Tibial nerve (tissue), 4 donors: ENCODE measurements around the gene RAB40C. TPM values are rescaled to one million over a fixed set of nuclear protein-coding genes. Genes with fewer than 3 reads are reported as not detected.
"Not testable (repeated sequence)": the region's sequence is repeated elsewhere in the genome, so short reads cannot be mapped to it uniquely, and the experiment has no call there.

Experiments
- DNase-seq, 2 donors: peaks; one replicate each; pipeline ENCODE4 v3.0.0-alpha.2; 2019; ENCODE audit warnings: low spot score in 2 of 2
- H3K27ac ChIP-seq, 4 donors: fragments of 200-600 bp; sonication (generic) in 3 of 4; one replicate each; pipeline ENCODE4 v1.5.1; 2017 to 2019; ENCODE audit warnings: mild to moderate bottlenecking in 1 of 4
- H3K27me3 ChIP-seq, 2 donors: fragments of 200-600 bp; sonication (generic) in 1 of 2; one replicate each; pipeline versions ENCODE4 v1.5.1 to v1.6.0; 2017 to 2019
- H3K36me3 ChIP-seq, 3 donors: fragments of 200-600 bp; sonication (generic); one replicate each; pipeline ENCODE4 v1.5.1; 2018 to 2019
- H3K4me1 ChIP-seq, 4 donors: fragments of 200-600 bp; sonication (generic) in 3 of 4; one replicate each; pipeline ENCODE4 v1.5.1; 2017 to 2019
- H3K4me3 ChIP-seq, 4 donors: fragments of 200-600 bp; sonication (generic) in 3 of 4; one replicate each; pipeline ENCODE4 v1.5.1; 2017 to 2019; ENCODE audit warnings: mild to moderate bottlenecking in 1 of 4, moderate library complexity in 1 of 4
- H3K9me3 ChIP-seq, 4 donors: fragments of 200-600 bp; sonication (generic) in 3 of 4; one replicate each; pipeline ENCODE4 v1.5.1; 2017 to 2019
- CTCF ChIP-seq, 5 experiments: fragments of 200-600 bp in 3 of 5; fragments of 450-650 bp in 2 of 5; sonication (generic) in 3 of 5; IDR thresholded peaks; one replicate each; pipeline ENCODE4 v1.5.1; 2016 to 2019; ENCODE audit warnings: antibody characterized with exemption in 5 of 5, mild to moderate bottlenecking in 3 of 5, moderate library complexity in 2 of 5
- EP300 ChIP-seq, 2 donors: sonication (generic); formaldehyde crosslinking; IDR thresholded peaks; one replicate each; pipeline ENCODE4 v1.6.1; 2017; ENCODE audit warnings: antibody characterized with exemption in 2 of 2, mild to moderate bottlenecking in 1 of 2
- POLR2A ChIP-seq, 2 donors: fragments of 450-650 bp; IDR thresholded peaks; one replicate each; pipeline ENCODE4 v1.6.1; 2017; ENCODE audit warnings: antibody characterized with exemption in 2 of 2, mild to moderate bottlenecking in 2 of 2, moderate library complexity in 2 of 2
- WGBS, 2 donors: methylation state at CpG; one replicate each; pipeline ENCODE4 v1.1.5; 2018; 5-methylcytosine and 5-hydroxymethylcytosine counted together
- total RNA-seq, 4 donors: library from RNA; depleted of rRNA; stranded (reverse); fragments of >200 nt; gene quantifications; one replicate each; pipeline ENCODE4 v1.1.0, GENCODE V29; 2016

The RAB40C gene
- total RNA-seq, 4 donors from 2014 or later = 21.1 to 30.6 (median 27.5) TPM

GRCh38 chr16:595942-596735 lies 6.3 kb downstream of the RAB40C start:
- H3K4me1 ChIP-seq = peaks cover 0 to 43% (median 14%) of the 10 kb centered on the region in 4 donors
- TF ChIP-seq POLR2A (IDR thresholded peaks at IDR 0.05) (no peak), CTCF (IDR thresholded peaks at IDR 0.05) (no peak), EP300 (IDR thresholded peaks at IDR 0.05) (no peak)
- H3K4me3 ChIP-seq = no peak overlapping the region
- H3K9me3 ChIP-seq = no peaks in the 10 kb centered on the region
- H3K36me3 ChIP-seq = peaks cover 0 to 36% (median 4%) of the 10 kb centered on the region in 3 donors
- DNase-seq = no peak
- H3K27ac ChIP-seq = no peak overlapping the region
- H3K27me3 ChIP-seq = no peaks in the 10 kb centered on the region
- 89 to 92% methylated on average over 34 of the region's 34 CpGs for WGBS, 2 donors

- TF ChIP-seq EP300 (IDR thresholded peaks at IDR 0.05) = no peak
- TF ChIP-seq POLR2A (IDR thresholded peaks at IDR 0.05) = no peak
- TF ChIP-seq CTCF (IDR thresholded peaks at IDR 0.05) = no peak
- Histone ChIP-seq H3K27me3 (no peaks in the 10 kb centered on the region), H3K4me1 (peaks cover 0 to 37% (median 10%) of the 10 kb centered on the region in 4 donors), H3K27ac (no peak overlapping the region), H3K36me3 (peaks cover 0 to 36% (median 4%) of the 10 kb centered on the region in 3 donors), H3K9me3 (no peaks in the 10 kb centered on the region), H3K4me3 (no peak overlapping the region)
- 93 to 96% methylated on average over 12 of the region's 12 CpGs for WGBS, 2 donors
- no peak for DNase-seq
Observed at GRCh38 chr16:596736-597060, 6.8 kb downstream of the RAB40C start.

GRCh38 chr16:597655-598054 lies 7.8 kb downstream of the RAB40C start:
- 98 to 99% methylated on average over 6 to 7 of the region's 7 CpGs for WGBS, 2 donors
- H3K4me3 ChIP-seq, H3K27ac ChIP-seq, DNase-seq, H3K9me3 ChIP-seq, H3K27me3 ChIP-seq: not testable (repeated sequence)
- Histone ChIP-seq H3K36me3 (peaks cover 0 to 38% (median 4%) of the 10 kb centered on the region in 3 donors), H3K4me1 (peaks cover 0 to 28% (median 4%) of the 10 kb centered on the region in 4 donors)

- no peak overlapping the region for H3K27ac ChIP-seq
- H3K4me1 ChIP-seq = peaks cover 0 to 13% (median 0%) of the 10 kb centered on the region in 4 donors
- no peak for TF ChIP-seq POLR2A (IDR thresholded peaks at IDR 0.05)
- no peak for TF ChIP-seq EP300 (IDR thresholded peaks at IDR 0.05)
- TF ChIP-seq CTCF (IDR thresholded peaks at IDR 0.05) = no peak
- H3K27me3 ChIP-seq = no peaks in the 10 kb centered on the region
- peaks cover 0 to 41% (median 4%) of the 10 kb centered on the region in 3 donors for H3K36me3 ChIP-seq
- H3K9me3 ChIP-seq = no peaks in the 10 kb centered on the region
- H3K4me3 ChIP-seq = no peak overlapping the region
- no peak for DNase-seq
- 95 to 97% methylated on average over 36 to 41 of the region's 43 CpGs for WGBS, 2 donors
Observed at GRCh38 chr16:598823-599739, 9.2 kb downstream of the RAB40C start.

GRCh38 chr16:600781-601180 lies 10.9 kb downstream of the RAB40C start:
- Histone ChIP-seq H3K27ac (no peak overlapping the region), H3K36me3 (peaks cover 0 to 34% (median 4%) of the 10 kb centered on the region in 3 donors), H3K4me1 (no peaks in the 10 kb centered on the region), H3K9me3 (no peaks in the 10 kb centered on the region), H3K27me3 (no peaks in the 10 kb centered on the region), H3K4me3 (no peak overlapping the region)
- WGBS, 2 donors = 54 to 61% methylated on average over 7 of the region's 7 CpGs
- DNase-seq = no peak
- no peak for TF ChIP-seq EP300 (IDR thresholded peaks at IDR 0.05)
- no peak for TF ChIP-seq CTCF (IDR thresholded peaks at IDR 0.05)
- no peak for TF ChIP-seq POLR2A (IDR thresholded peaks at IDR 0.05)
